HG03571 (cell line): ENCODE results near the gene CYYR1.
"Not testable (repeated sequence)": the region's sequence is repeated elsewhere in the genome, so short reads cannot be mapped to it uniquely, and the experiment has no call there.

Experiments
- ATAC-seq: cut with Tn5 transposase; IDR thresholded peaks from one replicate; pipeline ENCODE4 v1.9.1; 2021; ENCODE audit not compliant: unreplicated experiment

The CYYR1 gene

DNA sequence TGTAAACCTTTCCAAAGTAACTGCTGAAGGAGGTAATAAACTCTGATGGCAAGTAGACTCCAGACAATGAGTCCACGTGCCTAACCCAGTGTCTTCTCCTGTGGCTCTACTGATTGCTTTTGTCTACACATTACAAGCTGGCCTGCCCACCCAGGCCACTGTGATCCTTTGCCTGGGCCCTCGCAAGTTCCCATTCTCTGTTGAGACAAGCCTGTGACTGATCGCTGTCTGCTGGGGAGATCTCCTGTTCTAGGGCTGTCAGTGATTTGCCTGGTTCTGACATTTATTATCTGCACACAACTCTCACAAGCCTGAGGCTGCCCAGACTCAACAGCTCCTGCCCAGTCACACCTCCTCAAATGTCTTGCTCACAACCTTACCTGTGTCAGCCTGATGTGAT is 81.4 kb downstream of the CYYR1 start:
- no peak for ATAC-seq

DNA sequence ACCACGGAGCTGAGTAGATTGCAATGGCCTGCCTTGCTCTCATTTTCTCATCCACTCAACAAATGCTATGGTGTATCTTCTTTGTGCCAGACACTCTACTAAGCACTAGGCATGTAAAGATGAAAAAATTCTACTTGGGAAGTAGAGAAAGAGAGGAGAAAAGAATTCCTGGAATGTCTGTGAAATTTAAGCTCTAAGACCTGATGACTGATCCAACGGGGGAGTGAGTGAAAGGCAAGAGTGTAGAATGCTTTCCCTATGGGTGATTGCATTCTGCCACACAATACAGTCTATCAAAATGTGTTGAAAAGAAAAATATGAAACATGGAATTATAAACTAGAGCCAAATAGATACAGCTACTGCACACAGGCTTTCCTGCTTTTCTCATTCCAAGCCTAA is 82.3 kb downstream of the CYYR1 start:
- ATAC-seq = no peak

GRCh38 chr21:26489781-26490180 is 83.3 kb downstream of the CYYR1 start:
- no peak for ATAC-seq

DNA sequence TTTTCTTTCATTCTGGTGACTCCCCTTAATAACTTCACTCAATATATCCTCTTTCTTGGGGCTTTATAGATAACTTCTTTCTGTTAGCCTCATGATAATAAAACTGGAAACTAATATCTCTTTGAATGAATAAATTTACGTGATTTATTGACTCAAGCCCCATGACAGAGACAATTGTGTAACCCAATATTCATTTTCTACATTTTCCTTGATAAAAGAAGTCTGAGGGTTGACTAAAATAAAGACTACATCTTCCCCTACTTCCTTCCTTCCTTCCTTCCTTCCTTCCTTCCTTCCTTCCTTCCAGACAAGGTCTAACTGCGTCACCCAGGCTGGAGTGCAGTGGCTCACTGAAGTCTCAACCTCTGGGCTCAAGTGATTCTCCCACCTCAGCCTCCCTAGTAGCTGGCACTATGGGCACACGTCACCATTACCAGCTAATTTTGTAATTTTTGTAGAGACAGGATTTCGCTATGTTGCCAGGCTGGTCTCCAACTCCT is 85.1 kb downstream of the CYYR1 start:
- no peak for ATAC-seq

DNA sequence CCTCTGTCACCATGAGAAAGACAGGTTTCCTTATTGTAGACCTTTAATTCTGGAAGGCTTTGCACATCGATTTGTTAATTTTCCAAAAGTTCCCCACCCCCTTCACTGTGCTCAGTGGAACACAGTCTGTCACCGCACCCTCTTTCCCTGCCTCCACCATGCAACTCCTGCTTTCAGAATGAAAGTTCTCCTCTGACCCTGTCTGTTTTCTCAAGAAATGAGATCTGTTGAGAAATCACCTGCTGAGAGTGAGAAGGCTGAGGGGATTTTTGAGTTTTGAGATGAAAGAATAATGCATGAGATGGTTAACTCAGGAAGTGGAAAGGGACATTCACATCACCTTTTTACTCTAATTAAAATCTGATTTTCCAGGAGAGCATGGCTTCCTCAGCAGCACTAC is 99.6 kb downstream of the CYYR1 start:
- ATAC-seq = no peak

GRCh38 chr21:26471099-26471471 is 102.0 kb downstream of the CYYR1 start:
- ATAC-seq = no peak

GRCh38 chr21:26470351-26471098 is 102.6 kb downstream of the CYYR1 start:
- no peak for ATAC-seq

DNA sequence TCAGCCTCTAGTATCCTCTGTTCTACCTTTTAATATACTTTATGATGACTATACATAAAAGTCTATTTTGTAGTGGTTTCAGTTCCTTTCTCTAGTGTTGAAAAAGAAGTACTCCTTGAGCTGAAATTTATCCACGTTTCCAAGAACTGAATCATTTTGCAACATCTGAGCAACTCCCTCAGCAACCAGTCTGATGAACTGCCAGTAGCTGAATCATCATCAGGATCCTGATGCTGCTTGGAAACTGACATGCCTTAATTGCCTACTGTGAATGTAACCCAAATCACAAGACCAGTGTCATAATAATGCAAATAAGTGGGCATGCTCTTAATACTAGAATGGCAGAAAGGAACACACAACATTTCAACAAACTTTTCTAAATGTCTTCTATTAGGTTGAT is 103.3 kb downstream of the CYYR1 start:
- no peak for ATAC-seq

DNA sequence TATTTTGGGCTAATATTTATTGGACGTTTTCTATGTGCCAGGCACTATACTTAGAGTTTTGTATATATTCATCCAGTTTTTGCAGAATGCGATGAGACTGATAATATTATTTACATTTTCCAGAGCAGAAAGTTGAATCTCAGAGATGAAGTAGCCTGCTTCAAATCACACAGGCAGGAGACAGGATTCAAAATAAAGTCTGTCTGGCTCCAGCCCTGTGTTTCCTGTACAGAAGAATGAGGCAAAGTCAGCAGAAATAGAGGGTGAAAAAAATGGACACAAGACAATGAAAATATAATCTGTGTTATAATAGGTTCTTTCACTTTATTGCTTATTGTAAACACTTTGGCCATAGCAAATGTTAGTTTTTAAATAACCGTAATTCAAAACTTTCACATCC is 107.2 kb downstream of the CYYR1 start:
- no peak for ATAC-seq

DNA sequence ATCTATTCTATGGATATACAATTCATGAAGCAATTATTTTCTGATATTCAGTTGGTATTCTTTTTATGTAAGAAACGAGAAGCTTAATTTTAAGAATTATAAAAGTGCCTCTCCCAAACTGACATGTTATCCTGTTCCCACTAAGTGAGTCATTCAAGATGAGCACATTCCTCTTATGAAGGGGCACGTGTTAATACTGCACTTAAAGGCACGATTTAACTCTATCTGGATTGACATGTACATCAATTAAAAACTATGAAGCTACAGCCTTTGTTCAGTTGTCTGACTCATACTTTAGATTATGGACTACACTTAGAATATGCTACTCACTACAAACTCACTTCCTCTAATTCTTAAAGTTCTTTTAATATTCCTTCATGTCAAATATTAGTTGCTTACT is 111.6 kb downstream of the CYYR1 start:
- ATAC-seq = no peak

- ATAC-seq = no peak
These were observed 112.5 kb downstream of the CYYR1 start for GRCh38 chr21:26460621-26461020.

- ATAC-seq = not testable (repeated sequence)
These were observed 114.2 kb downstream of the CYYR1 start for GRCh38 chr21:26458854-26459253.

DNA sequence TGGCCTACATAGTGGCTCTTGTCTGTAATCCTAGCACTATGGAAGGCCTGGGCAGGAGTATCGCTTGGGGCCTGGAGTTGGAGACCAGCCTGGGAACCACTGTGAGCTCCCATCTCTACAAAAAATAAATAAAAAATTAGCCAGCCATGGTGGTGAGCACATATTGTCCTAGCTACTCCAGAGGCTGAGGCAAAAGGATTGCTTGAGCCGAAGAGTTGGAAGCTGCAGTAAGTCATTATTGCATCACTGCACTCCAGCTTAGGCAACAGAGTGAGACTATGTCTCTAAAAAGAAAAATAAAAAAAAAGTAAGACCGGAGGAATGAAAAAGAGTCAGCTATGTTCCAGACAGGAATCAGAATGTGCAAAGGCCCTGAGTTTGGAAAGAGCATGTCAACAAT is 115.3 kb downstream of the CYYR1 start:
- ATAC-seq = no peak

GRCh38 chr21:26453267-26453666 is 119.8 kb downstream of the CYYR1 start:
- no peak for ATAC-seq

DNA sequence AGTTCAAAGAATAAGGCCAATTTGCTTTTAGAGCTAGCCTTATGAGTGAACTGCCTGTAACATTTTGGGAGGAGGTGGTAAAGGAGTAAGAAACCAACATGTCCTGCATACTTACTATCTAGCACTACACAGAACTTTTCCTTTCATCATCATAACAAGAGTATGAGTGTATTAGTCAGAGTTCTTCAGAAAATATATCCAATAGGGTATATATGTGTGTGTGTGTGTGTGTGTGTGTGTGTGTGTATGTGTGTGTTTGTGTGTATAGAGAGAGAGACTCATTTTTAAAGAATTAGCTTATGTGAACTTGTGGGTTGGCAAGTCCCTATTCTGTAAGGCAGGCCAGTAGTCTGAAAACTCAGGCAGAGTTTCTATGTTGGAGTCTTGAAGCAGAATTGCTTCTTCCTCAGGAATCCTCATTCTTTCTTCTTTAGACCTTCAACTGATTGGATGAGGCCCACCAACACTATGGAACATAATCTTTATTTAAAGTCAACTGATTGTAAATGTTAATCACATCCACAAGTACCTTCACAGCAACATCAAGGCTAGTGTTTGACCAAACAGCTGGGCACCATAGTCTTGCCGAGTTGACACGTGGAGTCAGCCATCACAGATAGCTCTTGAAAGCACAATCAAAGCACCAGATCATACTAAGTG is 121.9 kb downstream of the CYYR1 start:
- no peak for ATAC-seq

DNA sequence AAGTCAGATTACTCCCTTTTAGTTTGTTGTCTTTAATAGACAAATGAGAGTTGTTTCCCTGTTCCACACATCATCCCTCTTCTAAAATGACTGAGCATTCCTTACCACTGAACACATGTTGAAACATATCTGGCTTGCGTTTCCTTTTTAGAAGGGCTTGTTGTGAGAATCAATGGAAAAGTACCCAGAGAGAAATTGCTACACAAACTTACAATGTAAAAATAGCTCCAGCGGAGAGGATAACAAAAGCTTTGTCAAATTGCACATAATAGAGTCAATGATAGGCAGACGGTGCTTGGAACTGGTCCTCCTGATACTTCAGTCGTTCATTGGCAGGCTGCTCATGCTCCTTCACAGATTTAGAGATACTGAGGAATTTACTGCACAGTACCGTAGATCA is 123.9 kb downstream of the CYYR1 start:
- ATAC-seq = no peak

- no peak for ATAC-seq
These were observed 124.3 kb downstream of the CYYR1 start for GRCh38 chr21:26448751-26449150.

GRCh38 chr21:26447932-26448475 is 125.1 kb downstream of the CYYR1 start:
- no peak for ATAC-seq

GRCh38 chr21:26445440-26445839 is 127.6 kb downstream of the CYYR1 start:
- no peak for ATAC-seq

- ATAC-seq = no peak
These were observed 128.4 kb downstream of the CYYR1 start for GRCh38 chr21:26444646-26445045.

DNA sequence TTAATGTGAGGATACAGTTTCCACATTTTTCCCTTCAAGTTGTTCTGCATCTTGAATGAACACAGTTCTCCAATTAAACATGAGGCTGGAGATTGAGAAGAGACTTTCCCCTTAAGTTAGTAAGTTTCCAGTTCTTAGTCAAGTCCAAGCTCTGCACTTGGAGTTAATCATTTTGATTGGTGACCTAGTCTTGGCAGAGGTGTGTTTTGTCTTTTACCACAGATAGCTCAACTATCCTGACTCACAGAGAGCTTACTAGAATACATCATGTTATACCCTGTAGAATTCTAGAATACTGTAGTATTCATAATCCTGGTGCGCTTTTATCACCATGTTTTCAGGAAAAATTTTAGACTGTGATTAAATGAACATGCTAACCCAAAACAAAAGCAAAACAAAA is 129.2 kb downstream of the CYYR1 start:
- no peak for ATAC-seq

DNA sequence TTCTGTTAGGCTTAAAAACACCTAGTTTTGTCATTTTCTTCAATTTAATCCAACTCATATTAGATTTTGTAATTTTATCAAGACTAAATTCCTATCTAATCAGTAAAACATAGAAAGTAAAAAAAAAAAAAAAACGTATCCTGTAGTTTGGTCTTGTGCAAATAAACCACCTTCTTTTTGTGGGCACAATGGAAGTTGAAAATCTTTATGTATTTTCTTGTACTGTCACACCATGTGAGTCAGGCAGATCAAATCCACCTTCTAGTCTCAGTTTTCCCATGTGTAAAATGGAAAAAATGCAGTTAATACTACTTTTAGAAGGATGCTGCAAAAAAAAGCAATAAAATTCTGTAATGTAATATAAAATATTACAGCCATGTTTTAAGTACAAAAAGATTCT is 129.8 kb downstream of the CYYR1 start:
- no peak for ATAC-seq
